SW 1271 (cell line): ENCODE data around the gene KATNBL1.
"Not testable (repeated sequence)": the region's sequence is repeated elsewhere in the genome, so short reads cannot be mapped to it uniquely, and the experiment has no call there.

ENCODE experiments used
- DNase-seq, 2 experiments: peaks; one replicate each; lab custom pipeline; 2025; lab: John Stamatoyannopoulos, UW

KATNBL1 gene

GRCh38 chr15:34193272-34193671 lies 16.6 kb downstream of the KATNBL1 start:
- not testable (repeated sequence) for DNase-seq

DNA sequence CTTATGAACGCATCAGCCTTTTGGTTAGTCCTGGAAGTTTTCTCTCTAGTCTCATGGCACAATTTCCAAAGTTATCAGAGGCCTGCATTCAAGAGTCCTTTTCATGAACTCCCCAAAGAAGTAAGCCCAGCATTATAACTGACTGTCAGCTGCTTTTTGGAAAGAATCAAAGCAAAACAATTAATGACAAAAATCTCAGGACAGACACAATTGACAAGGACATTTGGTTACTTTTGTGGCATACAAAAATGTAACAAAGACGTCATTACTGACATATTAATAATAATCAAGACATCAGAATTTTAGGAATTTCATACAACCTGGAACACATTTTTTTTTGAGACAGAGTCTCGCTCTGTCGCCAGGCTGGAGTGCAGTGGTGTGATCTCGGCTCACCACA lies 21.2 kb downstream of the KATNBL1 start:
- DNase-seq = no peak

GRCh38 chr15:34185666-34186065 lies 24.2 kb downstream of the KATNBL1 start:
- DNase-seq = no peak

GRCh38 chr15:34182942-34183341 lies 27.0 kb downstream of the KATNBL1 start:
- no peak for DNase-seq

- DNase-seq = no peak
Measured at GRCh38 chr15:34179234-34179633, 30.7 kb downstream of the KATNBL1 start.

DNA sequence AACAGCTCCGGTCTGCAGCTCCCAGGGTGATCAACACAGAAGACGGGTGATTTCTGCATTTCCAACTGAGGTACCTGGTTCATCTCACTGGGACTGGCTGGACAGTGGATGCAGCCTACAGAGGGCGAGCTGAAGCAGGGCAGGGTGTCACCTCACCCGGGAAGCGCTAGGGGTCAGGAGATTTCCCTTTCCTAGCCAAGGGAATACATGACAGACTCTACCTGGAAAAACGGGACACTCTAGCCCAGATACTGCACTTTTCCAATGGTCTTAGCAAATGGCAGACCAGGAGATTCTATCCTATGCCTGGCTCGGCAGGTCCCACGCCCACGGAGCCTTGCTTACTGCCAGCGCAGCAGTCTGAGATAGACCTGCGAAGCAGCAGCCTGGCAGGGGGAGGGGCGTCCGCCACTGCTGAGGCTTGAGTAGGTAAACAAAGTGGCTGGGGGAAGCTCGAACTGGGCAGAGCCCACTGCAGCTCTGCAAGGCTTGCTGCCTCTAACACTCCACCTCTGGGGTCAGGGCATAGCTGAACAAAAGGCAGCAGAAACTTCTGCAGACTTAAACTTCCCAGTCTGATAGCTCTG lies 43.8 kb downstream of the KATNBL1 start:
- not testable (repeated sequence) for DNase-seq

DNA sequence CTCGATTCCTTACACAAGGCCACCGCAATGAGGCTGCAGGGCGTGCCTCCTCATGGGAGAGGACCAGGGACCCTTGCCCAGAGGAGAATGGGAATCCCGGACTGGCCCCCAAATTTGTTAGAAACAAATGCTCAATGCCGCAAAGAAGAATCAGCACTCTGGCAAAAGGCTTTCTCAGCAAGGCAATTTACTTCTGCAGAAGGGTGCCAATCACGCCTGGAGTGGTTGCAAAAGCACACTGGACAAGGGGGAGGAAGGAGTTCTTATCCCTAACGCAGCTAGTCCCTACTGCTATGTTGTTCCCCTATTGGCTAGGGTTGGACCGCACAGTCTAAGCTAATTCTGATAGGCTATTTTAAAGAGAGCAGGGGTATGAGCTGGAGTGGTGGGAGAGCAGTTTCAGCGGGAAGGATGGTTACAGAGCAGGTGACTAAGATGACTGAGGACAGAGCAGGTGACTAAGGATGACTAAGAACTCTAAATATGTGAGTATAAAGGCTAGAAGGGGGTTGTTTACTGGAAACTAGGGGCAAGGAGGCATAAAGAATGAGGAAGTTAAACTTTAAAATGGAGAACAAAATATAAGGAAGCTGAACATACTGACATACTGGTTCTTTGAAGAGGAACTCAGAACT lies 48.5 kb downstream of the KATNBL1 start:
- no peak for DNase-seq

DNA sequence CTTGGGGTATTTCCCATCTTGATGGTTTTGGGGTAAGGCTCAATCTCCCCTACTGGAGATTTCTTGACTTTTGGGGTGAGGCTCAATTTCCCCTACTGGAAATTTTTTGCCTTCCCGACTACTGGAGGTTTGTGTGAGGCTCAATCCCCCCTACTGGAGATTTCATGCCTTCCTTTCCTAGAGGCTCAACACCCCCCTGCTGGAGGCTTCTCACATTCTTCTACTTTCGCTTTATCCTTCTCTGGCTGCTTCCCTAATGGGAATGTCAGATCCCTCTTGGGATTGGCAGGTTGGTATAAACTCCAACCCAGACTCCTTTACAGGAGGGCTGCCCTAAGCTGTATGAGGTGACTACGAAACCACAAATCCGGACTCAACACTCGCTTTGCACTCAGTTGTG lies 49.2 kb downstream of the KATNBL1 start:
- no peak for DNase-seq

DNA sequence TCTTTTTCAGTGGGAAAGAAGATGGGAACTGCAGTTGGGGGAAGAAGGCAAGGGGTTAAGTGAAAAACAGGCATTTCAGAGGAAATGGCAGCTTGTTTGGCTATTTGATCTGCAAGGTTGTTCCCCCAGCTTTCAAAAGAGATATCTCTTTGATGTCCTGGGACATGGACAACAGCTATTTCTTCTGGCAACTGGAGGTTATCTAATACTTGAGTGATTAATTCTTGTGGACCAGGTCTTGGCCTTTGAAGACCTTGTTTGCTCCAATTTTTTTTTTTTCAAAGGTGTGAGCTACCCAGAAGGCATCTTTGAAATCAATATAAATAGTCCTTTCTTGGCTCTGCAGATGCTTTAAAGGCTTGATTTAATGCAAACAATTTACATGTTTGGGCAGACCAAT lies 51.5 kb downstream of the KATNBL1 start:
- no peak for DNase-seq

- DNase-seq = no peak
Measured at GRCh38 chr15:34155859-34156258, 54.0 kb downstream of the KATNBL1 start.

GRCh38 chr15:34154725-34155204 lies 55.1 kb downstream of the KATNBL1 start:
- peak in 1 of 2 experiments; percentile 3 for DNase-seq

- DNase-seq = no peak
Measured at GRCh38 chr15:34147371-34148140, 62.3 kb downstream of the KATNBL1 start.

DNA sequence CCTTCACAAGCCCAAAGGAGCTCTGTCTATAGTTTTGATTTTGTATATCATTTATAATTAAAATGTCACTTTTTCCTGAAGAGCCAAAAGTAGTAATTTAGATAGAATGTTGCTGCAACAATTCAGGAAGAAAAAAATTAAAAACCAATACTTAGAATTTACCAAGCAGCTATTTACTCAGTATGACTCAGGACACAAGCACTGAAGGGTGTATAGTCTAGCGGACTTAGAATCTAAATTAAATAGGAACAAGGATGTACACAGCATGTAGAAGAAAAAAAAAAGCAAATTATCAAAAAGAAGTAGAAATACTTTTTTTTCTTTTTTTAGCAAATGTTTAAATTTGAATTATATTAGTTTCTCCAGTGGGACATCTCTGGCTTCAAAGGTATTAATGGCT lies 76.4 kb downstream of the KATNBL1 start:
- DNase-seq = no peak

DNA sequence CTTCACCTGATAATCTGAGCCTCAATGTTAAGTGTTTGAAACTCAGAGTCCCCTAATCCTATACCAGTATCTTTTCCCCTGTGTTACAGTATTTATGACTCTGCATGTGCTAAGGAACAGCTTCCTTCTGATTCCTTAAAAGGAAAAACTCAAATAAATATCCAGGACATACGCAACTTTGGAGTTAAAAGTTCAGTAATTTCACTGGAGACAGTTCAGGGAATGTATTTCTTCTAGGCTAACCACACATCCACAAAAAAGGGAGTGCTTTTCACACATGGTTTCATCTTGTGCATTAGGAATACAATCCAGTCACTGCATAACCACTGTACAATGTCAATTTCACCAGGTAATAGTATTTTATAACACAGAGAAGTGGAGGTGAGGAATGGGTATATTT lies 77.0 kb downstream of the KATNBL1 start:
- no peak for DNase-seq

- no peak for DNase-seq
Measured at GRCh38 chr15:34128898-34129297, 81.0 kb downstream of the KATNBL1 start.

GRCh38 chr15:34126522-34126921 lies 83.4 kb downstream of the KATNBL1 start:
- no peak for DNase-seq

GRCh38 chr15:34125945-34126344 lies 84.0 kb downstream of the KATNBL1 start:
- no peak for DNase-seq

DNA sequence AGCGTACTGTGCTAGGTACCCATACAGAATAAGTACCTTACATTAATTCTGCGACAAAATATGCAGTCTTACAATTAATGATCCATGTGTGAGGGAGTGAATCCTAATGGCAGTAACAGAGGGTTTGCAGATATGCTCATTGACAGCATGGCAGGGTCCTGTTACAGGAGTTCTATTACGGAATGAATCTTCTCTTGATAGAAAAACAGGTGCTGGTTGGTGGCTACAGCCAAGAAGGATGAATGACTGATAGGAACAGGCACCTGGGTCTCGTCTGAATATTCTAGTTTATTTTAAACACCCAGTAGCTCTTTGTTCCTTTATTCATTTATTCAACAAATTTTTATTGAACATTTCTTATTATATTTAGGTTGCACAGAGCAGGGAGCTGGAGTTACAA lies 85.2 kb downstream of the KATNBL1 start:
- no peak for DNase-seq

- no peak for DNase-seq
Measured at GRCh38 chr15:34122771-34123183, 87.1 kb downstream of the KATNBL1 start.

DNA sequence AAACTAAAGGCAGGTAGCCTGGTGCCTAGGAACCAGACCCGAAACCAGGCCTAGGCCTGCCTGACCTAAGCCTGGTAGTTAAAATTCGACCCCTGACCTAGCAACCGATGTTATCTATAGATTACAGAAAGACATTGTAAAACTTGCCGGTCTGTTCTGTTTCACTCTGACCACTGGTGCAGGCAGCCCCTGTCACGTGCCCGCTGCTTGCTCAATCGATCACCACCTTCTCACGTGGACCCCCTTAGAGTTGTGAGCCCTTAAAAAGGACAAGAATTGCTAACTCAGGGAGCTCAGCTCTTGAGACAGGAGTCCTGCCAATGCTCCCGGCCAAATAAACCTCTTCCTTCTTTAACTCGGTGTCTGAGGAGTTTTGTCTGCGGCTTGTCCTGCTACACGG lies 88.1 kb downstream of the KATNBL1 start:
- not testable (repeated sequence) for DNase-seq

GRCh38 chr15:34120420-34120819 lies 89.5 kb downstream of the KATNBL1 start:
- DNase-seq = not testable (repeated sequence)

GRCh38 chr15:34119291-34119690 lies 90.6 kb downstream of the KATNBL1 start:
- DNase-seq = peak in 1 of 2 experiments; percentile 1

GRCh38 chr15:34116620-34117019 lies 93.3 kb downstream of the KATNBL1 start:
- no peak for DNase-seq
